ENCODE data around the gene METTL1.

GRCh38 chr12:57796996-57797395 is 25.1 kb upstream of the METTL1 start:
- TF ChIP-seq POLR2A (IDR thresholded peaks at IDR 0.05): no peak
- TF ChIP-seq, protein P1, sequence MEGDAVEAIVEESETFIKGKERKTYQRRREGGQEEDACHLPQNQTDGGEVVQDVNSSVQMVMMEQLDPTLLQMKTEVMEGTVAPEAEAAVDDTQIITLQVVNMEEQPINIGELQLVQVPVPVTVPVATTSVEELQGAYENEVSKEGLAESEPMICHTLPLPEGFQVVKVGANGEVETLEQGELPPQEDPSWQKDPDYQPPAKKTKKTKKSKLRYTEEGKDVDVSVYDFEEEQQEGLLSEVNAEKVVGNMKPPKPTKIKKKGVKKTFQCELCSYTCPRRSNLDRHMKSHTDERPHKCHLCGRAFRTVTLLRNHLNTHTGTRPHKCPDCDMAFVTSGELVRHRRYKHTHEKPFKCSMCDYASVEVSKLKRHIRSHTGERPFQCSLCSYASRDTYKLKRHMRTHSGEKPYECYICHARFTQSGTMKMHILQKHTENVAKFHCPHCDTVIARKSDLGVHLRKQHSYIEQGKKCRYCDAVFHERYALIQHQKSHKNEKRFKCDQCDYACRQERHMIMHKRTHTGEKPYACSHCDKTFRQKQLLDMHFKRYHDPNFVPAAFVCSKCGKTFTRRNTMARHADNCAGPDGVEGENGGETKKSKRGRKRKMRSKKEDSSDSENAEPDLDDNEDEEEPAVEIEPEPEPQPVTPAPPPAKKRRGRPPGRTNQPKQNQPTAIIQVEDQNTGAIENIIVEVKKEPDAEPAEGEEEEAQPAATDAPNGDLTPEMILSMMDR (IDR thresholded peaks at IDR 0.05): no peak

Measured in heart left ventricle (tissue), 13 donors.